Subcutaneous abdominal adipose tissue (tissue), 5 donors: ENCODE measurements around the gene SBK1.
"Not testable (repeated sequence)": the region's sequence is repeated elsewhere in the genome, so short reads cannot be mapped to it uniquely, and the experiment has no call there.

Experiments
- H3K27ac ChIP-seq: one replicate; pipeline ENCODE4 v1.7.0; 2013; ENCODE audit warnings: low read depth, mild to moderate bottlenecking, inconsistent platforms, low read length, moderate library complexity
- H3K27me3 ChIP-seq, 5 donors: one replicate each; pipeline ENCODE4 v1.7.0; 2013; ENCODE audit warnings: low read length in 5 of 5, inconsistent platforms in 1 of 5; ENCODE audit not compliant: control insufficient read depth in 5 of 5, insufficient read depth in 4 of 5
- H3K36me3 ChIP-seq, 5 donors: one replicate each; pipeline ENCODE4 v1.7.0; 2013; ENCODE audit warnings: low read length in 5 of 5; ENCODE audit not compliant: control insufficient read depth in 5 of 5, insufficient read depth in 5 of 5
- H3K4me1 ChIP-seq, 5 donors: one replicate each; pipeline ENCODE4 v1.7.0; 2013; ENCODE audit warnings: low read length in 5 of 5, mild to moderate bottlenecking in 3 of 5, moderate library complexity in 1 of 5; ENCODE audit not compliant: control insufficient read depth in 5 of 5, insufficient read depth in 5 of 5
- H3K4me3 ChIP-seq, 5 donors: one replicate each; pipeline ENCODE4 v1.7.0; 2013; ENCODE audit warnings: low read length in 5 of 5, low read depth in 1 of 5
- H3K9ac ChIP-seq, 5 donors: one replicate each; pipeline ENCODE4 v1.7.0; 2013; ENCODE audit warnings: low read length in 5 of 5, mild to moderate bottlenecking in 4 of 5, moderate library complexity in 3 of 5
- H3K9me3 ChIP-seq, 5 donors: one replicate each; pipeline ENCODE4 v1.7.0; 2013; ENCODE audit warnings: low read length in 5 of 5; ENCODE audit not compliant: control insufficient read depth in 5 of 5
- donor health status: healthy.
- donor health status: healthy.
- donor health status: healthy.
- donor health status: healthy.
- donor health status: healthy.

Gene SBK1

DNA sequence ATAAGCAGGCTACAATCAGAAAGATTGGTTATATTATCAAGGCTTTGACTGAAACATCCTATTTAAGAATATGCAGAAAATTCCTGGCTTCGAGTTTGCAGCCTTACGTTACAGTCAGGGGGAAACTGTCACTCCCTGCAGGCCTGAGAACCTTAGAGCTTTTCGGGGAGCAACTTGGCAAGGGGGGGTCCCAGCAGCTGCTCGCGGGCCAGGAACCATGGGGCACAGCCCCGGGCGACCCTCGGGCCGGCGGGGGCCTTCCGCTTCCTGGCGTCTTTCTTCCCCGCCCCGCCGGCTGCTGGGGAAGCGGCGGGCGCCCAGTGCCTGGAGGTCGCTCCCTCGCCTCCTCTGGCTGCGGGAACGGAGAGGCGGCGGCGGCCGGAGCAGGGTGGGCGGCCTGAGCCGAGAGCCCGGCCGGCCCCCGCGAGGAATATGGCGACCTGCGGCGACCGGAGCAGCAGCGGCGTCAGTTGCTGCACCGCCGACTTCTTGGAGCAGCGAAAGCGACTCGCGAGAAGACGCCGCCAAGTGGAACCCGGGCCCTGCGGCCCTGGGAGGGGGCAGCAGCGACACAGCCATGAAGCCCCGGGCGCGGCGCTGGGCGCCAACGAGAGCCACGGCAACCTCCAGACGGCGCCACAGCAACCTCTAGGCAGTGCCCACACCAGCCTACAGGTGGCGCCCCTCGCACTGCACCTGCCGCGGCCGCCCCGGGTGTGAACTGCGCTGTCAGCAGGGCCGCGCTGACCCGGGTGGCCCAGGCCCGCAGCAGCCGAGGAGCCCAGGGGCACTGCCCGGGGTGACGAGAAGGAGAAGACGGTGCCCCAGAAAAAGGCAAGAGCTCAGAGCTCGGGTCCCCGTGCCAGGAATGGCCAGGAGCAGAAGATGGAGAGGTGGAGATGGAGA is 72.2 kb downstream of the SBK1 start:
- not testable (repeated sequence) for H3K27me3 ChIP-seq, H3K27ac ChIP-seq, H3K4me1 ChIP-seq, H3K9ac ChIP-seq, H3K4me3 ChIP-seq, H3K9me3 ChIP-seq, H3K36me3 ChIP-seq

DNA sequence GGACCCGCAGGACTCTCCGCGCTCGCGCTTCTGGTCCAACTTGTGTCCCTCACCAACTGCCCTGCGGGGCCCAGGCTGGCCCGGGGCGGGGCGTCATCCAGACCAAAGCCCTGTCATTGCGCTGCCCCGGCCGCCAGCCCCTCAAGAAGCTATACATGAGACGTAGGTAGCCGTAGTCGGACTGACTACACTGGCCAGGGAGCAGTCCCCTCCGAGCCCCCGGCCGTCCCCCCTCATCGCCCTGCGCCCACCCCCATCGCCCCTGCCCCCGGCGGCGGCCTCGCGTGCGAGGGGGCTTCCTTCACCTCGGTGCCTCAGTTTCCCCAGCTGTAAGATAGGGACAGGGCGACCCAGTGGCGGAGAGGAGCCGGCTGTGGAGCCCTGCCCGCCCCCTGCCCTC is 75.6 kb downstream of the SBK1 start:
- H3K4me3 ChIP-seq, result not testable (repeated sequence)

More for the DNA sequence above, 75.6 kb downstream of the SBK1 start:
- not testable (repeated sequence) for H3K36me3 ChIP-seq, H3K9me3 ChIP-seq, H3K4me1 ChIP-seq, H3K27me3 ChIP-seq, H3K9ac ChIP-seq, H3K27ac ChIP-seq
